Liver (tissue), 9 donors: ENCODE results near the gene DYRK1A. TPM values are rescaled to one million over a fixed set of nuclear protein-coding genes. Genes with fewer than 3 reads are reported as not detected.

Experiments
- DNase-seq: peaks from one replicate; pipeline ENCODE4 v3.0.0-alpha.2; 2017; ENCODE audit warnings: low spot score
- H3K27ac ChIP-seq, 2 donors: one replicate each; pipeline ENCODE4 v1.7.0; 2013; ENCODE audit warnings: inconsistent platforms in 2 of 2, low read length in 2 of 2, control low read depth in 1 of 2, low read depth in 1 of 2, mild to moderate bottlenecking in 1 of 2
- H3K27me3 ChIP-seq, 4 donors: one replicate each; pipeline versions ENCODE4 v1.6.1 to v1.7.0; 2013; ENCODE audit warnings: low read length in 3 of 4, inconsistent platforms in 1 of 4, mild to moderate bottlenecking in 1 of 4, moderate library complexity in 1 of 4; ENCODE audit not compliant: control insufficient read depth in 4 of 4, insufficient read depth in 4 of 4
- H3K36me3 ChIP-seq, 4 donors: one replicate each; pipeline versions ENCODE4 v1.6.1 to v1.7.0; 2013; ENCODE audit warnings: low read length in 3 of 4, mild to moderate bottlenecking in 3 of 4, low read depth in 1 of 4, moderate library complexity in 1 of 4; ENCODE audit not compliant: control insufficient read depth in 4 of 4, insufficient read depth in 3 of 4
- H3K4me1 ChIP-seq, 4 donors: one replicate each; pipeline versions ENCODE4 v1.6.1 to v1.7.0; 2013; ENCODE audit warnings: low read length in 3 of 4, mild to moderate bottlenecking in 3 of 4, moderate library complexity in 1 of 4; ENCODE audit not compliant: control insufficient read depth in 4 of 4, insufficient read depth in 4 of 4
- H3K4me3 ChIP-seq, 3 donors: one replicate each; pipeline versions ENCODE4 v1.6.1 to v1.7.0; 2013; ENCODE audit warnings: low read length in 3 of 3, control low read depth in 1 of 3, low read depth in 1 of 3, mild to moderate bottlenecking in 1 of 3
- H3K9ac ChIP-seq, 2 donors: one replicate each; pipeline ENCODE4 v1.7.0; 2013; ENCODE audit warnings: low read length in 2 of 2, mild to moderate bottlenecking in 2 of 2, moderate library complexity in 2 of 2, control low read depth in 1 of 2, low read depth in 1 of 2
- H3K9me3 ChIP-seq, 4 donors: one replicate each; pipeline versions ENCODE4 v1.6.1 to v1.7.0; 2013; ENCODE audit warnings: low read length in 3 of 4; ENCODE audit not compliant: control insufficient read depth in 4 of 4
- ATF3 ChIP-seq: IDR thresholded peaks from 2 replicates; pipeline ENCODE4 v1.6.1; 2016; ENCODE audit warnings: antibody characterized with exemption
- CTCF ChIP-seq: fragments of 150-350 bp; IDR thresholded peaks from 2 replicates; pipeline ENCODE4 v1.5.1; 2017; ENCODE audit warnings: improper control_type of control experiment, low read depth, low read length; ENCODE audit not compliant: missing input control
- EGR1 ChIP-seq, 2 donors: IDR thresholded peaks; 2 replicates each; pipeline ENCODE4 v1.6.1; 2016 to 2018; ENCODE audit warnings: antibody characterized with exemption in 2 of 2, low read depth in 2 of 2
- FOXA1 ChIP-seq: IDR thresholded peaks from 2 replicates; pipeline ENCODE4 v1.6.1; 2016; ENCODE audit warnings: antibody characterized with exemption
- FOXA2 ChIP-seq: IDR thresholded peaks from 2 replicates; pipeline ENCODE4 v1.6.1; 2016; ENCODE audit warnings: antibody characterized with exemption
- GABPA ChIP-seq, 2 donors: IDR thresholded peaks in 1 of 2; conservative IDR thresholded peaks in 1 of 2; 2 replicates each; pipeline ENCODE4 v1.6.1; 2016; ENCODE audit warnings: antibody characterized with exemption in 2 of 2, mild to moderate bottlenecking in 1 of 2, moderate library complexity in 1 of 2
- HNF4A ChIP-seq, 2 donors: conservative IDR thresholded peaks; 2 replicates each; pipeline ENCODE4 v1.6.1; 2016; ENCODE audit warnings: antibody characterized with exemption in 2 of 2, mild to moderate bottlenecking in 2 of 2
- HNF4G ChIP-seq: IDR thresholded peaks from 2 replicates; pipeline ENCODE4 v1.6.1; 2016; ENCODE audit warnings: antibody characterized with exemption
- JUND ChIP-seq, 2 donors: IDR thresholded peaks; 2 replicates each; pipeline ENCODE4 v1.6.1; 2016; ENCODE audit warnings: antibody characterized with exemption in 2 of 2
- MAX ChIP-seq: IDR thresholded peaks from 2 replicates; pipeline ENCODE4 v1.6.1; 2016; ENCODE audit warnings: antibody characterized with exemption
- NR2F2 ChIP-seq: IDR thresholded peaks from 2 replicates; pipeline ENCODE4 v1.6.1; 2016; ENCODE audit warnings: antibody characterized with exemption
- RAD21 ChIP-seq, 2 donors: IDR thresholded peaks; 2 replicates each; pipeline ENCODE4 v1.6.1; 2016; ENCODE audit warnings: antibody characterized with exemption in 2 of 2, mild to moderate bottlenecking in 2 of 2
- REST ChIP-seq: IDR thresholded peaks from 2 replicates; pipeline ENCODE4 v1.6.1; 2016; ENCODE audit warnings: antibody characterized with exemption, mild to moderate bottlenecking
- RXRA ChIP-seq, 2 donors: IDR thresholded peaks; 2 replicates each; pipeline ENCODE4 v1.6.1; 2017 to 2018; ENCODE audit warnings: antibody characterized with exemption in 2 of 2, mild to moderate bottlenecking in 1 of 2
- SP1 ChIP-seq: IDR thresholded peaks from 2 replicates; pipeline ENCODE4 v1.6.1; 2018; ENCODE audit warnings: antibody characterized with exemption, mild to moderate bottlenecking
- TAF1 ChIP-seq: conservative IDR thresholded peaks from 2 replicates; pipeline ENCODE4 v1.6.1; 2016; ENCODE audit warnings: antibody characterized with exemption, mild to moderate bottlenecking
- YY1 ChIP-seq: IDR thresholded peaks from 2 replicates; pipeline ENCODE4 v1.6.1; 2016; ENCODE audit warnings: antibody characterized with exemption, mild to moderate bottlenecking
- ZBTB33 ChIP-seq: IDR thresholded peaks from 2 replicates; pipeline ENCODE4 v1.6.1; 2016; ENCODE audit warnings: antibody characterized with exemption
- WGBS: extraction: QIAGEN DNeasy Blood & Tissue Kit; methylation state at CpG from one replicate; pipeline ENCODE4 v1.1.7; 2013; 5-methylcytosine and 5-hydroxymethylcytosine counted together
- polyA plus RNA-seq, 2 donors: library from polyadenylated mRNA; stranded (reverse) in 1 of 2; unstranded in 1 of 2; fragments of 200-250 nt in 1 of 2; fragments of >200 nt in 1 of 2; fragmentation: Nextera tagmentation in 1 of 2; extraction: Ambion mirVana in 1 of 2; gene quantifications; one replicate each; pipeline versions ENCODE4 v1.2.1 to v1.2.3, GENCODE V29; 2013 to 2015
- total RNA-seq, 2 donors: library from RNA; depleted of rRNA; stranded (reverse); fragments of >200 nt; gene quantifications; one replicate each; pipeline ENCODE4 v1.2.3, GENCODE V29; 2014
- donor health status: healthy.
- donor health status: healthy.
- donor health status: healthy.
- donor health status: healthy.
- donor health status: healthy.

Gene DYRK1A
- total and polyA plus RNA-seq, 4 donors, result 5.1 to 58.3 (median 22.9) TPM

GRCh38 chr21:37458669-37459276 is 92.2 kb downstream of the DYRK1A start:
- Histone ChIP-seq H3K9ac (no peak overlapping the region), H3K36me3 (no peaks in the 10 kb centered on the region), H3K4me1 (peaks cover 18 to 45% (median 37%) of the 10 kb centered on the region in 4 donors), H3K27me3 (no peaks in the 10 kb centered on the region), H3K4me3 (no peak overlapping the region), H3K9me3 (no peaks in the 10 kb centered on the region), H3K27ac (no peak overlapping the region)
- WGBS, result 70% methylated on average over 7 of the region's 7 CpGs
- TF ChIP-seq CTCF, result no peak
- no peak for TF ChIP-seq MAX
- TF ChIP-seq REST, result no peak
- TF ChIP-seq EGR1 (IDR thresholded peaks at IDR 0.05; ENCODE audit: low read depth in 2 of 2), result no peak
- no peak for TF ChIP-seq RAD21 (IDR thresholded peaks at IDR 0.05)
- no peak for TF ChIP-seq HNF4A (conservative IDR thresholded peaks at IDR 0.05)
- no peak for TF ChIP-seq JUND (IDR thresholded peaks at IDR 0.05)
- no peak for TF ChIP-seq RXRA (IDR thresholded peaks at IDR 0.05)
- no peak for TF ChIP-seq GABPA (IDR thresholded peaks at IDR 0.05 in 1 of 2, conservative IDR thresholded peaks at IDR 0.05 in 1 of 2)
- TF ChIP-seq FOXA1, result no peak
- no peak for TF ChIP-seq ATF3
- TF ChIP-seq FOXA2, result no peak
- TF ChIP-seq TAF1, result no peak
- no peak for TF ChIP-seq YY1
- TF ChIP-seq SP1, result no peak
- no peak for TF ChIP-seq NR2F2
- no peak for TF ChIP-seq ZBTB33
- TF ChIP-seq HNF4G, result no peak
- no peak for DNase-seq
